HG03060 (cell line): ENCODE results near the gene CD300LB.
"Not testable (repeated sequence)": the region's sequence is repeated elsewhere in the genome, so short reads cannot be mapped to it uniquely, and the experiment has no call there.

ENCODE experiments used
- ATAC-seq: cut with Tn5 transposase; IDR thresholded peaks from one replicate; pipeline ENCODE4 v1.9.1; 2021; ENCODE audit warnings: low read depth, moderate number of reproducible peaks; ENCODE audit not compliant: unreplicated experiment

The CD300LB gene

GRCh38 chr17:74502861-74503260, 28.4 kb downstream of the CD300LB start:
- ATAC-seq: no peak

- no peak for ATAC-seq
These were observed 31.3 kb downstream of the CD300LB start for GRCh38 chr17:74499992-74500391.

GRCh38 chr17:74497471-74497870, 33.8 kb downstream of the CD300LB start:
- ATAC-seq: no peak

GRCh38 chr17:74493331-74493833, 37.9 kb downstream of the CD300LB start:
- no peak for ATAC-seq

- ATAC-seq: no peak
These were observed 39.6 kb downstream of the CD300LB start for GRCh38 chr17:74491626-74492025.

- no peak for ATAC-seq
These were observed 40.6 kb downstream of the CD300LB start for GRCh38 chr17:74490716-74491115.

GRCh38 chr17:74488276-74488675, 43.0 kb downstream of the CD300LB start:
- ATAC-seq: not testable (repeated sequence)

GRCh38 chr17:74485841-74486240, 45.4 kb downstream of the CD300LB start:
- ATAC-seq: no peak

- no peak for ATAC-seq
These were observed 46.1 kb downstream of the CD300LB start for GRCh38 chr17:74485022-74485743.

- ATAC-seq: no peak
These were observed 47.2 kb downstream of the CD300LB start for GRCh38 chr17:74484066-74484465.

- no peak for ATAC-seq
These were observed 49.7 kb downstream of the CD300LB start for GRCh38 chr17:74481621-74482020.

- no peak for ATAC-seq
These were observed 51.0 kb downstream of the CD300LB start for GRCh38 chr17:74480290-74480689.

- ATAC-seq: no peak
These were observed 52.7 kb downstream of the CD300LB start for GRCh38 chr17:74478420-74479100.

GRCh38 chr17:74477411-74477810, 53.9 kb downstream of the CD300LB start:
- ATAC-seq: no peak

GRCh38 chr17:74475189-74475588, 56.1 kb downstream of the CD300LB start:
- no peak for ATAC-seq

- ATAC-seq: no peak
These were observed 57.1 kb downstream of the CD300LB start for GRCh38 chr17:74474043-74474792.

- ATAC-seq: no peak
These were observed 58.0 kb downstream of the CD300LB start for GRCh38 chr17:74473294-74473693.

GRCh38 chr17:74472890-74473289, 58.4 kb downstream of the CD300LB start:
- no peak for ATAC-seq

GRCh38 chr17:74471341-74471740, 59.9 kb downstream of the CD300LB start:
- ATAC-seq: no peak
